Measurements from ENCODE around the gene MMP2. TPM values are rescaled to one million over a fixed set of nuclear protein-coding genes. Genes with fewer than 3 reads are reported as not detected.
A peak's percentile ranks its signal among the peaks of the same experiment; 100 is the strongest.

Gene MMP2
- total and polyA plus RNA-seq, 2 of the 13 experiments (the other 11 are each of a cell fraction or from before 2014, with no cell fraction given): 0.31 to 1.3 TPM

GRCh38 chr16:55465077-55465896 lies 13.7 kb upstream of the MMP2 start (continued):
- TF ChIP-seq ZBTB10 (CRISPR knock-in tag; IDR thresholded peaks at IDR 0.05; ENCODE audit: borderline replicate concordance): no peak
- no peak; the same call in 1 of the 2 replicates for TF ChIP-seq BCL3 (CRISPR knock-in tag; IDR thresholded peaks at IDR 0.05)
- TF ChIP-seq SP1 (IDR thresholded peaks at IDR 0.05): no peak
- no peak for TF ChIP-seq SP1 (CRISPR knock-in tag; IDR thresholded peaks at IDR 0.05)
- peak; percentile 47 for TF ChIP-seq SIN3B (IDR thresholded peaks at IDR 0.05; ENCODE audit: low read length)
- no peak for TF ChIP-seq GABPA (IDR thresholded peaks at IDR 0.05; ENCODE audit: low read depth, low read length)
- TF ChIP-seq GABPA (CRISPR knock-in tag; IDR thresholded peaks at IDR 0.05; ENCODE audit: low read depth): no peak
- no peak for TF ChIP-seq ZBTB44 (CRISPR knock-in tag; IDR thresholded peaks at IDR 0.05)
- TF ChIP-seq TBX2 (CRISPR knock-in tag; IDR thresholded peaks at IDR 0.05; ENCODE audit: borderline replicate concordance): 0 out of 2 replicates have a peak, but pooled peaks have one; percentile 19
- TF ChIP-seq SNAI1 (CRISPR knock-in tag; IDR thresholded peaks at IDR 0.05; ENCODE audit: borderline replicate concordance): no peak
- TF ChIP-seq KDM2A (CRISPR knock-in tag; IDR thresholded peaks at IDR 0.05; ENCODE audit: borderline replicate concordance, low read depth): peak; percentile 93
- no peak for TF ChIP-seq HDAC1 (CRISPR knock-in tag; IDR thresholded peaks at IDR 0.05)
- TF ChIP-seq GRHL1 (CRISPR knock-in tag; conservative IDR thresholded peaks at IDR 0.05): no peak
- TF ChIP-seq CBX1 (IDR thresholded peaks at IDR 0.05; ENCODE audit: low read depth): no peak
- no peak for TF ChIP-seq ZNF552 (CRISPR knock-in tag; IDR thresholded peaks at IDR 0.05; ENCODE audit: borderline replicate concordance)
- TF ChIP-seq ETV6 (CRISPR knock-in tag; conservative IDR thresholded peaks at IDR 0.05): no peak
- no peak for TF ChIP-seq PCBP2 (optimal IDR thresholded peaks at IDR 0.05; ENCODE audit: low read depth, low read length, poor library complexity, severe bottlenecking)
- TF ChIP-seq ZXDC (CRISPR knock-in tag; IDR thresholded peaks at IDR 0.05): no peak
- no peak for TF ChIP-seq ZNF546 (CRISPR knock-in tag; conservative IDR thresholded peaks at IDR 0.05)
- TF ChIP-seq YEATS2 (CRISPR knock-in tag; IDR thresholded peaks at IDR 0.05; ENCODE audit: borderline replicate concordance): peak; percentile 65; the same call in 1 of the 2 replicates

All from HepG2 (cell line).